Renal cortical epithelial cell (primary cell): ENCODE data around the gene TFEC. TPM values are rescaled to one million over a fixed set of nuclear protein-coding genes. Genes with fewer than 3 reads are reported as not detected.
"Not testable (repeated sequence)": the region's sequence is repeated elsewhere in the genome, so short reads cannot be mapped to it uniquely, and the experiment has no call there.

ENCODE experiments used
- DNase-seq: peaks from one replicate; pipeline ENCODE4 v3.0.0-alpha.2; 2011; ENCODE audit warnings: low read depth
- total RNA-seq: library from RNA; depleted of rRNA; stranded (reverse); fragments of >200 nt; gene quantifications from 2 replicates; pipeline ENCODE4 v1.2.3, GENCODE V29; 2014

TFEC gene, protein sequence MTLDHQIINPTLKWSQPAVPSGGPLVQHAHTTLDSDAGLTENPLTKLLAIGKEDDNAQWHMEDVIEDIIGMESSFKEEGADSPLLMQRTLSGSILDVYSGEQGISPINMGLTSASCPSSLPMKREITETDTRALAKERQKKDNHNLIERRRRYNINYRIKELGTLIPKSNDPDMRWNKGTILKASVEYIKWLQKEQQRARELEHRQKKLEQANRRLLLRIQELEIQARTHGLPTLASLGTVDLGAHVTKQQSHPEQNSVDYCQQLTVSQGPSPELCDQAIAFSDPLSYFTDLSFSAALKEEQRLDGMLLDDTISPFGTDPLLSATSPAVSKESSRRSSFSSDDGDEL
- 0.17 and 0.80 TPM in 2 replicates for total RNA-seq

DNA sequence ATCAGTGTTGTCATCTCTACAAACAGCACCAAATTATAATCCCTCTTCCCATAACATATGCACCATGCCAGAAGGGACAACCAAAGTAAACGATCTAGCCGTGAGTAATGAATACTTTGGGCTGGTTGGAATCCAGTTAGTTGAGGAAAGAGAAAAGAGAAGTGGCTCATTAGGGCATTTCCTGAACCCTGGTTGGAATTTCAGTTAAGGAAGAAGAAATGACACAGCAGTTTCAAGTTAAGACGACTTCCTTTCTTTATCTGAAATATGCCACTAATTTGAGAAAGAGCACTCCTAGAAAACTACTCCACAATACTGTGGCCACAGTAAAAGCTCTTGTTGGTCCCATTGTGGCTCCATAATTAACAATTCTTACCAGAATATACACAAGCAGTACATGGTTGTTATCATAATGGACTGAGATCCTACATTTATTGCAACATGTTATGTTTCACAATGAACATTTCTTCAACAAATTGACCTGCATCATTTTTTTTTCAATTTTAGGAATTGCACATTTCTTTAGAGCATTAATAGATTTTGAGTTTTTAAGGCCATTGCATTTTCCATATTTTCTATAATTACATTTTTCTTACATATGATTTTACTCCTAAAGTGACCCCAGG, at the start of gene TFEC:
Gene TFEC, minus strand, starts transcription at position 113 of the 626 bp plus-strand sequence. CDS start 46,322 bp downstream, outside the sequence.
- peak; percentile 44 for DNase-seq

DNA sequence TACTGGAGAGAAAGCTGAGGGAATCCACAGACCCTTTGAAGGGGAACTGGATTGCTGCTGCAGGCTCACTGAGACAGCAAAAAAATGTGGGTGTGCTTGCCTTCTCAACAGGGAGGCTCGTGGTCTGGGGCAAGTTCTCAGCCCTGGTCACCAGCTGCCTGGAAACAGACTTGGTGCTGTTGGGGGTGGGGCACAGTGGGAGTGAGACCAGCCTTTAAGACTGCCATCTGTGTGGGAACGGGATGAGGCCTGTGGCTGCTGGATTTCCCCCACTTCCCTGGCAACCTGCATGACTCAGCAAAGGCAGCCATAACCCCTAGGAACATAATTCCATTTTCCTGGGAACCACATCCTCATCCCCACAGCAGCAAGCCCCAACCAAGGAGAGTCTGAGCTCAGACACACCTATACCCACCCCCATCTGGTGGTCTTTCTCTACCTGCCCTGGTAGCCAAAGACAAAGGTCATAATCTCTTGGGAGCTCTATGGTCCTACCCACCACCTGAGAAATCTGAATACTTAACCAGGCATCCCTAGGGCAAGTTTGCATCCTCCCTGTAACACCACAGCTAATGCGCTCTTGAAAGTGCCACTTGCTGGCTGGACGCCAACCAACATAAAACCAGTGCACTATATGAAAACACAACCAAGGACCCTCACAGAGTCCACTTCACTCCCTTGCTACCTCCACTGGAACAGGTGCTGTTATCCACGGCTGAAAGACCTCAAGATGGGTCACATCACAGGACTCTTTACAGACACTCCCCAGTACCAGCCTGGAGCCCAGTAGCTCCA, 45.0 kb upstream of the TFEC start:
- DNase-seq = peak; percentile 76

DNA sequence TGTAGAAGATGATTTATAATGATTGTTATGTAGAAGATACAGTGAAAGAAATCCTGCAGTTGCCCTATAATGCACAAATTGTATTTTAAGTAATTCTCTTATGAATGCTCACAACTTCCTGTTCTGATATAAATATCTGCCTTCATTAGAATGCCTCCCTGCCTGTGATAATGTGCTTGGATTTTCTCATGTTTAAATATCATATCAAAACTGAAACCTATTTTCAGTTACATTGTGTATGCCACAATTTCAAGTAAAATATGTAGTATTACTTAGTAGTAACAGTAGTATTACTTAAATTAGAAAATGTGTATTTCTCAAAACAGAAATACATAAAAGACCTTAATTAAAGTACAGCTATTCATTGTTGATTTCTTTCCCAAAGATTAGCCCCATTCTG, 41.1 kb upstream of the TFEC start:
- no peak for DNase-seq

DNA sequence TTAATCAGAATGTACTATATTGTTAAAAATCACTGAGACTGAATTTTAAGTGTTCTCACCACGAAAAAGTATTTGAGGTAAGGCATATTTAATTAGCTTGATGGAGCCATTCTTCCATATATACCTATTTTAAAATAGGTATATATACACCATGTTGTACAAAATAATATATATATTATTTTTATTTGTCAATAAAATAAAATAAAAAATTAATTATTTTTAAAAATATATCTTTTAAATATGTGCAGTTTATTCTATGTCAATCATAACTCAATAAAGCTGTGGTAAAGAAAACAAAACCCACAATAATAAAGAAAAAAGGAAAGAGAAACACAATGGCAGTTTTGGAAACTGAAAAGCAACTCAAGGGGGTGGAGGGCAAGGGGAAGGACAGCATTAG, 33.6 kb upstream of the TFEC start:
- no peak for DNase-seq

DNA sequence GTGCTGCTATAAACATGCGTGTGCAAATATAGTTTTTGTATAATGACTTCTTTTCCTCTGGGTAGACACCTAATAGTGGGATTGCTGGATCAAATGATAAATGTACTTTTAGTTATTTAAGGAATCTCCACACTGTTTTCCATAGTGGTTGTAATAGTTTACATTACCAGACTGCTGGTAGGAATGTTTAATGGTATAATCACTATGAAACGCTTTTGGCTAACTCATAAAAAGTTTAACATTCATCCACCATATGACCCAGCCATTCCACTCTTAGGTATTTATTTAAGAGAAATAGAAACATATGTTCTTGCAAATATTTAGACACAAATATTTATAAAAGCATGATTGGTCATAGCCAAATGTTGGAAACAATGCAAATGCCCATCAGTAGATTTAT, 32.1 kb upstream of the TFEC start:
- no peak for DNase-seq

DNA sequence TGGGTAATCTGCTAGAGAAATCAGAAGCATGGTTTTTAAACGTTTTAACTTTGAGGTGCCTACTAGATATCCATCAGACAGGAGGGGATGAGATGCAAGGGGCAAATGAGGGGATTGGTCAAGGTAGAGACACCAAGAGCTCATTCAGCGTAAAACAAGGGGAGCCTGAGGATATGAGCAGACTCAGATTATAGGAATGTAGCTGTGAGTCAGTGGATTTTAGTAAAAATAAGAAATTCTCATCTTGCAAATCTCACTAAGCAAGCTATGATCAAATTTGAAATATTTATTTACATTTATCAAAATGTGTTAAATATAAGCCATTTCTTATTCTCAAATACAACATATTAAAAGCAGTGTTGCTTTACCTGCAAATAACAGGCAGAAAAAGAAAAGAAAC, 21.4 kb upstream of the TFEC start:
- no peak for DNase-seq

DNA sequence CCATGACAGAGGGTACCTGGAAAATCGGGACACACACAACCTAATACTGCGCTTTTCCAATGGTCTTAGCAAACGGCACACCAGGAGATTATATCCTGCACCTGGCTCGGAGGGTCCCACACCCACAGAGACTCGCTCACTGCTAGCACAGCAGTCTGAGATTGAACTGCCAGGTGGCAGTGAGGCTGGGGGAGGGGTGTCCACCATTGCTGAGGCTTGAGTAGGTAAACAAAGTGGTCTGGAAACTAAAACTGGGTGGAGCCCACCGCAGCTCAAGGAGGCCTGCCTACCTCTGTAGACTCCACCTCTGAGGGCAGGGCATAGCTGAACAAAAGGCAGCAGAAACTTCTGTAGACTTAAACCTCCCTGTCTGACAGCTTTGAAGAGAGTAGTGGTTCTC, 16.7 kb upstream of the TFEC start:
- not testable (repeated sequence) for DNase-seq

DNA sequence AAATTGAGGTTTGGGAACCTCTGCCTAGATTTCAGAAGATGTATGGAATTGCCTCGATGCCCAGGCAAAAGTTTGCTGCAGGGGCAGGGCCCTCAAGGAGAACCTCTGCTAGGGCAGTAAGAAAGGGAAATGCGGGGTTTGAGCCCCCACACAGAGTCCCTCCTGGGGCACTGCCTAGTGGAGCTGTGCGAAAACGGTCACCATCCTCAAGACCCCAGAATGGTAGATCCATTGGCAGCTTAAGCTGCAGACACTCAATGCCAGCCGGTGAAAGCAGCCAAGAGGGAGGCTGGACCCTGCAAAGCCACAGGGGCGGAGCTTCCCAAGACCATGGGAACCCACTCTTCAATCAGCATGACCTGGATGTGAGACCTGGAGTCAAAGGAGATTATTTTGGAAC, 15.0 kb upstream of the TFEC start:
- no peak for DNase-seq

DNA sequence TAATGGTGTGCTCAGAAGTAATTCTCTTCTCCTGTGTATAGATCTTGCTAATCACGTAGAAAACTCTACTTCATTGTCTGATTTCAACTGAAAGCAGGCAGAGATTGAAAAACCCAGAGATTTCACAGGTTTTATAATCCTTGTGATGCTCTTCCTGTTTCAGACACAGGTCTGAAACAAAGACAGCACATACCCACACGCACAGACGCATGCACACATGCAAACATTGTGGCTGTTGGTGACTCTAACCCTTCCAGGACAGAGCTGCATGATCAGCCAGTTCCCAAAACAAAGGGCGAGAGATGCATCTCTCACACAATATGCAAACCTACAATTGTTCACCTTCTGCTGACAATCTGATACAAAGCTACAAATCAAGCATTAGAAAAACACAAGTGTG, 11.1 kb upstream of the TFEC start:
- DNase-seq = no peak

DNA sequence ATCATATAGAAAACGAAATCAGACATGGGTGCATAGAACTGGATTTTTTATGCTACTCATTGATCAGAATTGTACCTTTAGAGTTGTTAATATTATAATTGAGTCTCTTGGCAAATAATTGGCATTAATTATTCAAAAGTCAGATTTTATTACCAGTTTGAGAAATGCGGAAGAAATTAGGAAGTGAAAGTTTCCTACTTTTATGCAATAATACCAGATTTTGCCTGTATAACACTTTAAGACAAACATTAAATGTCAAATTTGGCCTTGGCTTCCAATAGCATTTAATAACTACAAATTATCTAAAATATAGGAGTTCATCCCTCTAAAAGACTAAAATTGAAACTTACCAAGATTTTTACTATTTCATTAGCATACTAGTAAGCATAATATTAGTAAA, 6.8 kb upstream of the TFEC start:
- DNase-seq = no peak

DNA sequence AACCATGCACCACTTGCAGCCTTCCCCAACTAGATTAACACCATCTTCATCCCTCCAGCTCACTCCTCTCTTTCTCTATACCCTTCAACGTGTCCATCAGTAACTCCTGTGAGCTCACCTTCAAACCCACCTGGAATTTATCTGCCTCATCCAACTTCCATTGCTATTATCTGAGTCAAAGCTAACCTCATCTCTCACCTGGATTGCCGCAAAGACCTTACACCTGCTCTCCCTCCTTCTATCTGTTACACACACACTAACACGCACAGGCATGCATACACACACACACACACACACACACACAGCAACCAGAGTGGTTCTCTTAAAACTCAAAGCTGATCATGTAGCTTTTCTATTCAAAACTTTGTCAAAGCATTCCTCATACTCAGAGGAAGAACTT, 3.8 kb upstream of the TFEC start:
- no peak for DNase-seq

DNA sequence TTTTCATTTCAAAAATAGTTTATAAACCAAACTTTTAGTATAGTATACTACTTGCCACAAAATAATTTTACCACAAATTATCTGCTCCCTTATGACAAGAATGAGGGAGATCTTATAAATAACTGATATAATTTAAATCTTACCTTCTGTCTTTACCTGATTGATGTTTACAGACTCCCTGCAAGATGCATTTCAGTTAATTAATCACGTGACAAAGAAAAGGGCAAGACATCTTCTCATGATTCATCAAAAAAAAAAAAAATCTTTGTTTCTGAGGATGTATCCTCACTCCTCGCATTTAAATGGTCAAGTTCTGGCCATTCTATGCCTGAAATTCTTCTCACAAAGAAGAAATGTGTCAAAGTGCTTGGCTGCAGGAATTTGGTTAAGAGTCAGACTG, 2.3 kb upstream of the TFEC start:
- no peak for DNase-seq

DNA sequence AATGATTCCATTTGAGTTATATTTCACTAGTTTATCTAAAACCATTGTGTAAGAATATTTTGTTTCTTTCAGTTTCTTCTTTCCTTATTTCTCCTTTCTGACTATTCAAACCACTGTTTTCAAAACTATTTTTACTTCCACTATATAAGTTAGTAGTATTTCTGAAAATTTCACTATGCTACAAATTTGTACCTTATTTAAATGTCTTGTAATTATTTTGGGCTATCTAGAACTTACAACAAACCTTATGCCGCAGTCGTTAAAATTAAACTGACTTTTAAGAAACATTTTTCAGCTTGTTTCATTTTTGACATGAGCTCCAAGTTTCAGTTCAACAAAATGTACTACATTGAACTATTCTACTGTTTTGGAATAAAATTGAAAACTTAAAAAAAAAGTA, 1.8 kb downstream of the TFEC start:
- no peak for DNase-seq

DNA sequence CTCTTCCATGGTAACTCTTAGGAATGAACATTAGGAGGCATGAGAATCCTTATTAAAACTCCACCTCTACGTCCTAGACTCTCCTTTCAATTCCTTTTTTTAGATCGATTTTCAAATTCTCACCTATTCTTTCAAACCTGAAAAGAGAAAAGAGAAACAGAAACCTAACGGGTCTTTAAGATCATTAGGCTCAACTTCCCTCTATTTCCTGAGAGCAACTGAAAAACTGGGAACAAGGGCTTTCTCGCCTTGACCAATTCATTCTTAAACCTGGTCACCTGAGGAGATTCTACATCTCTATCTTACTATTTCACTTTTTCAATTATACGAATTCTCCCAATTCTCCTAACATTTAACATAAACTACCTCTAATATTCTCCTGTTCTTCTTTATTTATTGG, 2.8 kb downstream of the TFEC start:
- DNase-seq = no peak

DNA sequence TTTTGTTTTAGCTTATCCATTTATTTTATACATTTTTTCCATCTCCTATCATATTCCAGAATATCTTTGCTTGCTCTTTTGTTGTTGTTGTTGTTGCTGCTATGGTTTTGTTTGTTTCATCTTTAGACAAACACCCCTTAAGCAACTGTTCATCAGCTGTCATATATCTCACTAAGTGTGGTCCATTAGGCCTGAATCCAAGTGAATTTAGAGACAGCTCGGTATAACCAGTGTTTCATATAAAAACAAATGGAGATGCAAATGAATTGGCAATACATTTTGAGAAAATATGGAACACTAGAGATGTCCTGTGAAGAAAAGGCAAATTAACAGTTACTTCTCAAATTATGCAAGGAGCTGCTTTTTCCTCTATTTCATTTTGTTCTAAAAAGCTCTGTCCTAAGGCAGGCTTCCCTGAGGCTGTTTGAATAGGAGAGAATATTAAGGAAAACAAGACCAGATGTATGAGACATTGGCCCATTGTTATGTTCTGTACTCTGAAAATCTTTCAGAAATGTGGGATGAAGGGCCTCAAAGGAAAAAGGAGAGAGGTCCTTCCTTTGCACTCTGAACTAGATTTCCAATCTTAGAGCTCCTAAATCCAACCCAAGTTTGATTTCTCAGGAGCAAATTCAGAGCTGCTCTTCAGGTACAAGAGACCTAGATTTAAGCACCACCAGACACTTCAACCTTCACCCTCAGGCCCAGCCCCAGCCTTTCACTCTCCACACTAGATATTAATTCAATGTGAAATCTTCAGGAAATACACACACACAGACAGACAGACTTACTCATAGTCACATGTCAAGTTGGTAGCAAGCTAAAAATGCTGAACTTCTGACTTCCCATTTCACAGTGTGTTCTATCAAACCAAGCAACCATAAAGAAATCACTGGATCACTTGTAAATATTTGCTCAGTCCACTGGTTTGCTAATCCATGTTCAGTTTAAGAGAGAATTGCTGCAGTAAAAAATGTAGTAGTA, 5.4 kb downstream of the TFEC start:
- DNase-seq = peak; percentile 93

DNA sequence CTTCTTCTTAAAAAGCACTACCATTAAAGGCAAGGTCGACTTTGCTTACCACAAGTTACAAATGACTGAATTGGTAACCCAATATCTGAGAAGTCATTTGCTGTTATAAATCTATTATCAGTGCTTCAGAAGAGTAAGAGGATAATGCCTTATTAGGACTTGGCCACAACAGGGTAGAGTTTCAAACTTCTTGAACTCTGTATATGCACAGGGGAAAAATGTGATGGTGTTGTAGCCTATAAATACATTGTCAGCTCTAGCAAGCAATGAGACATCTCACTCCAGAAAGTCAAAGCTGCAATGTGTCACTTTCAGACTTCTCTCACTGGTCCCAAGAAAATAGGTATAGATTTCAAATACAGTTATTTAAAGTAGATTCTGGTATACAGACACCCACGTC, 9.3 kb downstream of the TFEC start:
- DNase-seq = peak; percentile 52

DNA sequence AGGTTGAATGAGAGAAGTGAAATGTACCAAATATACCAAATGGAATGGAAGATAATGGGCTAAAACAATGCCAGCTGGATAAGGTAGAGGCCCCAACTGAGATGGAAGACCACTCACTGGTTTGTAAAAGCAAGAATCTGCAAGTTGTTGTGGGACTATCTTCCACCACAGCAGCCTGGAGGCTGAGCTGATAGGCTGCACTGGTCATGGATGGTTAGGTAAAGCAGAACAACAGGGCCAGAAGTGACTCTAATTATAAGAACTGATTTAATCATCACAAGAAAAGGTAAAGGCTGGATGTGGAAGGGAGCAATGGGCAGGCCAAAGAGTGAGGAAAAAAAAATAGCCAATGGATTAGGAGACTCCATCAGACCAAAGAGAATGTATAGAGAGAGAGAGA, 11.8 kb downstream of the TFEC start:
- peak; percentile 22 for DNase-seq

DNA sequence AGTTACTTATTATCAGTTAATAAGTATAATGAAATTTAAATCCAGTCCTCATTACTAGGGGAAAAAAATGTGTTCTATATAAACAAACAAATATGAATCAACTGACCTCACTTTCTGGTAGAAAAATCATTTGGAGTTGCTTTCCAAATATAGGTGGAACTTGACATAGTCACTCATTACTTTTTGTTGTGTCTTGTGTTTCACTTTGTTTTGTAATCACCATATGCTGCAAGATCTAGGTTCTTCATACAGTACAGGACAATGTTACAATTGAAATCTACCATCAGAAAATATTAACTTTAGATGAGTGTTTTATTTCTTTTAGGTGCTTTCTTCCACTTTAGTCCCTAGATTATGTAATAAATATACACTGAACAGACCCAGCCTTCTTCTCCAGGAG, 16.9 kb downstream of the TFEC start:
- DNase-seq = no peak

DNA sequence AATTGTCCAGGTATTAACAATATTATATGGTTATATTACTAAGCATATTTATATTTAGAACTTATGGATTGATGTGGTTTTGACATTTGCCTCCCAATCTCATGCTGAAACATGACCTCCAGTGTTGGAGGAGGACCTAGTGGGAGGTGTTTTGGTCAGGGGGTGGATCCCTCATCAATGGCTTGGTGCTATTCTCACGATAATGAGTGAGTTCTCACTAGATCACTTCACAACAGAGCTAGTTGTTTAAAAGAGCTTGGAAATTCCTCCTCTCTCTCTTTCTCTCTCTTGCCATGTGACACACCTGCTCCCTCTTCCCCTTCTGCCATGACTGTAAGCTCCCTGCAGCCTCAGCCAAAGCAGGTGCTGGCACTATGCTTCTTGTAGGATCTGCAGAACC, 19.0 kb downstream of the TFEC start:
- no peak for DNase-seq

DNA sequence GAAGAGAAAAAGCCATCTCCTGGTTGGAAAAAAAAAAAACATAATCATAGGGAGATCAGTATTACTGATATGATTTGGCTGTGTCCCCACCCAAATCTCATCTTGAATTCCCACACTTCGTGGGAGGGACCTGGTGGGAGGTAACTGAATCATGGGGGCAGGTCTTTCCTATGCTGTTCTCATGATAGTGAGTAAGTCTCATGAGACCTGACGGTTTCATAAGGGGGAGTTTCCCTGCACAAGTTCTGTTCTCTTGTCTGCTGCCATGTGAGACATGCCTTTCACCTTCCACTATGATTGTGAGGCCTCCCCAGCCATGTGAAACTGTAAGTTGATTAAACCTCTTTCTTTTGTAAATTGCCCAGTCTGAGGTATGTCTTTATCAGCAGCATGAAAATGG, 25.8 kb downstream of the TFEC start:
- not testable (repeated sequence) for DNase-seq

DNA sequence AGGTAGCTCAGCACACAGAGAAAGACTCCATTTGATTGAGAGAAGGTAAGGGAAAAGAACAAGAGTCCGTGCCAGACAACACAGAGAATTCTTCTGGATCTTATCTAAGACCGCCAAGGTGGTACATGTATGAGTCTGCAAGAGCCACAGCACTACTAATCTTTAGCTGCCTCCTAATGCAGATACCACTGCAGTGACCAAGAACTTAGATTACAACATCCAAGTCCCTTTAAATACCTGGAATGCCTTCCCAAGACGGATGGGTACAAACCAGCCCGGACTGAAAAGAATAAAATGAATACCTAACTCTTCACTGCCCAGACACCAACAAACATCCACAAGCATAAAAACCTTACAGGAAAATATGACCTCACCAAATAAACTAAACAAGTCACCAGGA, 33.3 kb downstream of the TFEC start:
- DNase-seq = no peak

DNA sequence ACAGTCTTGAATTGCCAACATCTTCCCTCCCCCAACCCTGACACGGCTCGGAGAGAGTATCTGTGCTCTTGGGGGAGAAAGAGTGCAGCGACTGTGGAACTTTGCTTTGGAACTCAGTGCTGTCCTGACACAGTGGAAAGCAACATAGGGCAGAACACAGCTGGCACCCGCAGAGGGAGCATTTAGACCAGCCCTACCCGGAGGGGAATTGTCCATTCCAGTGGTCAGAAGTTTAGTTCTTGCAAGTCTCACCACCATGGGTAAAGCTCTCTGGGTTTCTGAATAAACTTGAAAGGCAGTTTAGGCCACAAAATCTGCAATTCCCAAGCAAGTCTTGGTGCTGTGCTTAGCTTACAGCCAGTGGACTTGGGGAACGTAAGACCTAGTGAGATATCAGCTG, 34.9 kb downstream of the TFEC start:
- no peak for DNase-seq
